22Rv1 (cell line): ENCODE results near the gene CCNL2.

Source experiments
- ZFX ChIP-seq: fragments of 450-650 bp; IDR thresholded peaks from 2 replicates; pipeline ENCODE4 v1.6.1; 2017; ENCODE audit warnings: antibody characterized with exemption, borderline replicate concordance
- TF ChIP-seq, protein P1 (sequence below): fragments of 450-650 bp; IDR thresholded peaks from 2 replicates; pipeline ENCODE4 v1.5.1; 2017; ENCODE audit warnings: mild to moderate bottlenecking

DNA sequence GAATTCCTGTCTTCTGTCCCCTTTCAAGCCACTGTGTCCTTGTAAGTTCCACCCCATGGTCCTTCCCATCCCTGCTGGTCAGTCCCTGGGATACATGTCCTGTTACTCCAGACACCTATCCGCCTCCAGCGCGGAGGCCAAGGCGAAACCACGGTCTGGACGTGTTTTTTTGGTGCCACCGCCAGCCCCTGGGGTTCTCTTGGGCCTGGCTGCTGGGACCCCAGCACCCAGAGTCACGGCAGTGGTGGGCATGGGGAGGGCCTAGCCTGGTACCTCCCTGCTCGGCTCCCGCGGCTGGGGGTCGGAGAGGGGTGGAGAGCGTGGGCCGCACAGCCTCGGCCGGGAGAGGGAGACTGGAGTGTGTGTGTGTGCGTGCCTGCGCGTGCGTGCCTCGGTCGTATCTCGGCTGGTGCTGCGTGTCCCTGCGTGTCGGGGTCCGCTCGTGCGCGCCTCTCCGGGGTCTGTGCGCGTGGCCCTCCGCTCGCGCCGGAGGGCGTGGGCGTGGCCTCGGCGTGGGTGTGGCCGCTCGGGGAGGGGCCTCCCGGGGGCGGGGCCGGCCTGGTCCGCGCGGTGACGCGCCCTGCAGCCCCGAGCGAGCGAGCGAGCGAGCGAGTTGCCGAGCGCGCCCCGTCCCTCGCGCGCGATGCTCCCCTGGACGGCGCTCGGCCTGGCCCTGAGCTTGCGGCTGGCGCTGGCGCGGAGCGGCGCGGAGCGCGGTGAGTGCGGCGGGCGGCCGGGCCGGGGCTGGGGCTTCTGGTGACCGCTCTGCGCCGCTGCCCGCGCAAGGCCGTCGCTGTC lies 36.2 kb upstream of the CCNL2 start, which contains the start of gene VWA1:
- TF ChIP-seq, protein P1, sequence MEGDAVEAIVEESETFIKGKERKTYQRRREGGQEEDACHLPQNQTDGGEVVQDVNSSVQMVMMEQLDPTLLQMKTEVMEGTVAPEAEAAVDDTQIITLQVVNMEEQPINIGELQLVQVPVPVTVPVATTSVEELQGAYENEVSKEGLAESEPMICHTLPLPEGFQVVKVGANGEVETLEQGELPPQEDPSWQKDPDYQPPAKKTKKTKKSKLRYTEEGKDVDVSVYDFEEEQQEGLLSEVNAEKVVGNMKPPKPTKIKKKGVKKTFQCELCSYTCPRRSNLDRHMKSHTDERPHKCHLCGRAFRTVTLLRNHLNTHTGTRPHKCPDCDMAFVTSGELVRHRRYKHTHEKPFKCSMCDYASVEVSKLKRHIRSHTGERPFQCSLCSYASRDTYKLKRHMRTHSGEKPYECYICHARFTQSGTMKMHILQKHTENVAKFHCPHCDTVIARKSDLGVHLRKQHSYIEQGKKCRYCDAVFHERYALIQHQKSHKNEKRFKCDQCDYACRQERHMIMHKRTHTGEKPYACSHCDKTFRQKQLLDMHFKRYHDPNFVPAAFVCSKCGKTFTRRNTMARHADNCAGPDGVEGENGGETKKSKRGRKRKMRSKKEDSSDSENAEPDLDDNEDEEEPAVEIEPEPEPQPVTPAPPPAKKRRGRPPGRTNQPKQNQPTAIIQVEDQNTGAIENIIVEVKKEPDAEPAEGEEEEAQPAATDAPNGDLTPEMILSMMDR = no peak
- no peak for TF ChIP-seq ZFX
